PC-3 (cell line): ENCODE results near the gene NAGLU. TPM values are rescaled to one million over a fixed set of nuclear protein-coding genes. Genes with fewer than 3 reads are reported as not detected.

Experiments used
- ATAC-seq: fragments of 200-7000 bp; cut with Tn5 transposase; 2 replicates; pipeline ENCODE4 v1.9.1; 2020; ENCODE audit warnings: mild to moderate bottlenecking, moderate library complexity
- BruUV-seq: library from RNA; stranded (reverse); fragments of 400-500 nt; replicated peaks from 2 replicates; lab custom pipeline; 2021; lab: Mats Ljungman, UMichigan
- CTCF ChIA-PET: fragments of 300-600 bp; sonication (Branson Sonifier 250); formaldehyde crosslinking; loops from one replicate; lab custom pipeline; 2022; ENCODE audit warnings: antibody characterized with exemption; lab: Charles Lee
- POLR2A ChIA-PET: fragments of 300-600 bp; sonication (Branson Sonifier 250); formaldehyde crosslinking; loops from one replicate; lab custom pipeline; 2022; ENCODE audit warnings: antibody characterized with exemption; ENCODE audit not compliant: unreplicated experiment; lab: Charles Lee
- DNase-seq: peaks from one replicate; pipeline ENCODE4 v3.0.0-alpha.2; 2015
- H2AFZ ChIP-seq: fragments of 300-600 bp; sonication (generic); 2 replicates; pipeline ENCODE4 v1.6.0; 2016; ENCODE audit warnings: antibody characterized with exemption, low read length
- H3F3A ChIP-seq: fragments of 300-600 bp; sonication (generic); one replicate; pipeline ENCODE4 v1.6.0; 2017; ENCODE audit warnings: antibody characterized with exemption, low read length, control low read depth, mild to moderate bottlenecking; ENCODE audit not compliant: unreplicated experiment
- H3K27ac ChIP-seq: fragments of 300-600 bp; sonication (generic); 2 replicates; pipeline ENCODE4 v1.5.1; 2016; ENCODE audit warnings: mild to moderate bottlenecking, low read length
- H3K27me3 ChIP-seq: fragments of 300-600 bp; sonication (generic); 2 replicates; pipeline ENCODE4 v1.6.1; 2016; ENCODE audit warnings: low read length, mixed read lengths
- H3K36me3 ChIP-seq: fragments of 300-600 bp; sonication (generic); 2 replicates; pipeline ENCODE4 v1.6.1; 2016; ENCODE audit warnings: low read depth, mixed run types, low read length, mixed read lengths
- H3K4me1 ChIP-seq: fragments of 300-600 bp; sonication (generic); 2 replicates; pipeline ENCODE4 v1.5.1; 2016; ENCODE audit warnings: low read length; ENCODE audit not compliant: insufficient read depth
- H3K4me2 ChIP-seq: fragments of 300-600 bp; sonication (generic); 2 replicates; pipeline ENCODE4 v1.6.0; 2016; ENCODE audit warnings: low read length
- H3K4me3 ChIP-seq: fragments of 300-600 bp; sonication (generic); 2 replicates; pipeline ENCODE4 v1.5.1; 2016; ENCODE audit warnings: mild to moderate bottlenecking, low read length, mixed read lengths
- H3K79me2 ChIP-seq: fragments of 300-600 bp; sonication (generic); 2 replicates; pipeline ENCODE4 v1.6.1; 2017; ENCODE audit warnings: low read length, mixed read lengths
- H3K9ac ChIP-seq: fragments of 300-600 bp; sonication (generic); 2 replicates; pipeline ENCODE4 v1.6.0; 2016; ENCODE audit warnings: mild to moderate bottlenecking, low read length
- H3K9me2 ChIP-seq: fragments of 300-600 bp; sonication (generic); replicated peaks from 2 replicates; pipeline ENCODE4 v1.6.1; 2016; ENCODE audit warnings: mixed run types, low read length, mixed read lengths
- H3K9me3 ChIP-seq: fragments of 300-600 bp; sonication (generic); 2 replicates; pipeline ENCODE4 v1.6.1; 2016; ENCODE audit warnings: low read length, mixed read lengths
- H4K20me1 ChIP-seq: fragments of 300-600 bp; sonication (generic); 2 replicates; pipeline ENCODE4 v1.6.1; 2016; ENCODE audit warnings: low read length, mixed read lengths
- EZH2 ChIP-seq: fragments of 300-600 bp; sonication (generic); IDR thresholded peaks from one replicate; pipeline ENCODE4 v1.6.1; 2017; ENCODE audit warnings: antibody characterized with exemption, mild to moderate bottlenecking, low read length; ENCODE audit not compliant: unreplicated experiment
- EZH2phosphoT487 ChIP-seq: fragments of 300-600 bp; sonication (generic); IDR thresholded peaks from 2 replicates; pipeline ENCODE4 v1.6.1; 2018; ENCODE audit warnings: mild to moderate bottlenecking, antibody characterized with exemption, low read length, borderline replicate concordance
- intact Hi-C: fragments of 100-400 bp; cut with micrococcal nuclease; formaldehyde crosslinking; loops from 2 replicates; pipeline ENCODE4 v1.9.0; 2023
- total RNA-seq: library from RNA; depleted of rRNA; stranded (reverse); fragments of >200 nt; gene quantifications from 2 replicates; pipeline ENCODE4 v1.2.3, GENCODE V29; 2014
- TF ChIP-seq, protein P1 (sequence below): fragments of 300-600 bp; sonication (generic); conservative IDR thresholded peaks from 2 replicates; pipeline ENCODE4 v1.5.1; 2017; ENCODE audit warnings: antibody characterized with exemption, low read depth, mild to moderate bottlenecking, low read length

The NAGLU gene
- total RNA-seq, 1 experiment from 2014 or later: 4.9 TPM

DNA sequence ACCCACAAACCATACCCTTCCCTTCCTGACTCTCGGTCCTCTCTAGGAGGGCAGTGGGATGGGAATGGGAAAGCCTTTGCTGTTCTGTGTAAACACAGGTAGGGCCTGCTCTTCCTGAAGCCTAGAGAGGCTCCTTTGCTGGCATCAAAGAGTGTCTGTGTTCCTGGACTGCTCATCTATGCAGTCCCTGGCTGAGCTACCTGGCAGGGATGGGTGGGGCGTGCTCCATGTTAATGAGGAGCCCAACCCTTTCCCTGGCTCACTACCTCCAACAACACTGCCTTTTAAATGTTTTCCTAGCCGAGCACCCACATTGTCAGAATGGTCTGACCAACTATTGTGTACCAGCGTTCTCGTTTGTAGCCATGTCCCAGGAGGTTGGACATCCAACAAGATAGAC, 26.6 kb upstream of the NAGLU start:
- Histone ChIP-seq H3K79me2 (no peaks in the 10 kb centered on the region), H3F3A (no peaks in the 10 kb centered on the region), H3K27me3 (no peaks in the 10 kb centered on the region), H3K4me2 (no peak overlapping the region), H3K9me2 (no peaks in the 10 kb centered on the region), H2AFZ (no peak overlapping the region), H3K36me3 (no peaks in the 10 kb centered on the region), H3K27ac (no peak overlapping the region), H4K20me1 (no peaks in the 10 kb centered on the region), H3K4me1 (no peaks in the 10 kb centered on the region), H3K4me3 (no peak overlapping the region), H3K9me3 (no peaks in the 10 kb centered on the region), H3K9ac (no peak overlapping the region)
- ChIA-PET CTCF (no interaction called here), POLR2A (no interaction called here)
- TF ChIP-seq, protein P1, sequence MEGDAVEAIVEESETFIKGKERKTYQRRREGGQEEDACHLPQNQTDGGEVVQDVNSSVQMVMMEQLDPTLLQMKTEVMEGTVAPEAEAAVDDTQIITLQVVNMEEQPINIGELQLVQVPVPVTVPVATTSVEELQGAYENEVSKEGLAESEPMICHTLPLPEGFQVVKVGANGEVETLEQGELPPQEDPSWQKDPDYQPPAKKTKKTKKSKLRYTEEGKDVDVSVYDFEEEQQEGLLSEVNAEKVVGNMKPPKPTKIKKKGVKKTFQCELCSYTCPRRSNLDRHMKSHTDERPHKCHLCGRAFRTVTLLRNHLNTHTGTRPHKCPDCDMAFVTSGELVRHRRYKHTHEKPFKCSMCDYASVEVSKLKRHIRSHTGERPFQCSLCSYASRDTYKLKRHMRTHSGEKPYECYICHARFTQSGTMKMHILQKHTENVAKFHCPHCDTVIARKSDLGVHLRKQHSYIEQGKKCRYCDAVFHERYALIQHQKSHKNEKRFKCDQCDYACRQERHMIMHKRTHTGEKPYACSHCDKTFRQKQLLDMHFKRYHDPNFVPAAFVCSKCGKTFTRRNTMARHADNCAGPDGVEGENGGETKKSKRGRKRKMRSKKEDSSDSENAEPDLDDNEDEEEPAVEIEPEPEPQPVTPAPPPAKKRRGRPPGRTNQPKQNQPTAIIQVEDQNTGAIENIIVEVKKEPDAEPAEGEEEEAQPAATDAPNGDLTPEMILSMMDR: no peak
- TF ChIP-seq EZH2phosphoT487 (no peak), EZH2 (no peak)
- BruUV-seq: no TSS peak
- intact Hi-C loops: no loop called here
- no peak for ATAC-seq
- DNase-seq: no peak

DNA sequence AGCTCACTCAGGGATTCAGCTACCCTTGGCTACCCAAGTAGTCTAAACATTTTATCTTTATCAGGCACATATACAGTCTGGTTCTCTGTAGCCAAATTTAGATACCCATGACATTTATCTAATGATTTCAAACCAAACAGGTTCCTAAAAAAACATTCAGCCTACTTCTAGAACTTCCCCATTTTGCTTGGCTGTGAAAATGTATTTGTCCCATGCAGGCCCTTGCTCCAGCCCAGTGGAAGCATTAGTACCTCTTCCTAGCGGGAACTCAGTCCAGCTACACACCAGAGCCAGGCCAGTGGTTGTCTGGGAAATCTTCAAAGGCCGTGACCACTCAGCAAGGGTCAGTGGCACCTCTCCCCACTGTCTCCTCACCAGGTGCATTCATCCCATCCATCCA, 26.2 kb upstream of the NAGLU start:
- CTCF ChIA-PET: no interaction called here
- DNase-seq: no peak
- H3F3A ChIP-seq: no peaks in the 10 kb centered on the region

GRCh38 chr17:42512246-42512645, 23.8 kb upstream of the NAGLU start:
- Histone ChIP-seq H3K9ac (no peak overlapping the region), H3K27ac (no peak overlapping the region), H3K36me3 (no peaks in the 10 kb centered on the region), H3K27me3 (no peaks in the 10 kb centered on the region), H3K9me2 (no peaks in the 10 kb centered on the region), H3K4me3 (no peak overlapping the region), H2AFZ (no peak overlapping the region), H3K9me3 (no peaks in the 10 kb centered on the region), H3K4me1 (no peaks in the 10 kb centered on the region), H3K4me2 (no peak overlapping the region), H3K79me2 (no peaks in the 10 kb centered on the region), H4K20me1 (no peaks in the 10 kb centered on the region), H3F3A (no peaks in the 10 kb centered on the region)
- no peak for DNase-seq
- POLR2A ChIA-PET: no interaction called here
- CTCF ChIA-PET: no interaction called here
- TF ChIP-seq, protein P1: no peak
- TF ChIP-seq EZH2 (no peak), EZH2phosphoT487 (no peak)
- BruUV-seq: no TSS peak
- intact Hi-C loops: no loop called here
- ATAC-seq: no peak

More for the DNA sequence above, 26.2 kb upstream of the NAGLU start:
- POLR2A ChIA-PET: no interaction called here
- intact Hi-C loops: no loop called here
- Histone ChIP-seq H3K9me3 (no peaks in the 10 kb centered on the region), H4K20me1 (no peaks in the 10 kb centered on the region), H3K27me3 (no peaks in the 10 kb centered on the region), H3K9me2 (no peaks in the 10 kb centered on the region), H3K9ac (no peak overlapping the region), H3K4me3 (no peak overlapping the region), H3K79me2 (no peaks in the 10 kb centered on the region), H3K4me2 (no peak overlapping the region), H2AFZ (no peak overlapping the region), H3K36me3 (no peaks in the 10 kb centered on the region), H3K4me1 (no peaks in the 10 kb centered on the region), H3K27ac (no peak overlapping the region)
- BruUV-seq: no TSS peak
- TF ChIP-seq, protein P1: no peak
- no peak for TF ChIP-seq EZH2phosphoT487
- no peak for TF ChIP-seq EZH2
- ATAC-seq: no peak
